Renal cortex interstitium (tissue), 11 donors: ENCODE measurements around the gene GCK. TPM values are rescaled to one million over a fixed set of nuclear protein-coding genes. Genes with fewer than 3 reads are reported as not detected.

Source experiments
- DNase-seq, 11 donors: peaks; one replicate each; pipeline ENCODE4 v3.0.0-alpha.2; 2013; ENCODE audit warnings: low read depth in 9 of 11, low spot score in 4 of 11; ENCODE audit errors: extremely low read depth in 1 of 11
- polyA plus RNA-seq, 3 donors: library from polyadenylated mRNA; unstranded; fragments of 120-200 nt; gene quantifications; one replicate each; pipeline ENCODE4 v1.2.1, GENCODE V29; 2013; ENCODE audit not compliant: insufficient read length in 3 of 3

The GCK gene
- polyA plus RNA-seq, 3 donors = 3.0 to 4.0 (median 3.7) TPM

DNA sequence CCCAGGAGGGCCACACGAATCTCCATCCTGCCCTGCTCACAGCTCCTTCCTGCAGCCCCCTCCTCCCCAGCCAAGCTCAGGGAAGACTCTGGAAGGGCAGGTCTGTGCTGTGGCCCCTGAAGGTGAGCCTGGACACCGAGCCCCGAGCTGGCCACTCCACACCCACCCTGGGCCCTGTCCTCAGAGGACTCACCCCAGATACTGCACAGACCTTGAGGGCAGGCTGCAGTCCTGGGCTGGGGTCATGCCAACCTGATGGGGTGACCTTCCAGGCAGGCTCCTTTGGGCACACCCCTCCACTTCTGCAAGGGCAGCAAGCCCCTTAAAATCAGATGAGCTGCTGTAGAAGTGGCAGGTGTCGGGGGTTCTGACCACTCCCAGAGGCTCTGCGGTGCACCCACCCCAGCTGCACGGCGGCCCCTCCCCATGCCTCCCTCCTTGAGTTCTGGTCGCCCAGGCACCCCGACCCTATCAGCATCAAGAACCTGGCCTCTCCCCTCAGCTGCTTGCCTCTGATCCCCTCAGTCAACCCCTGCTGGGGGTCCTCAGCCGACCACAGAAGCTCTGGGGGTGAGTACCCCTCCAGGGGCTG lies 35.8 kb upstream of the GCK start:
- no peak for DNase-seq

DNA sequence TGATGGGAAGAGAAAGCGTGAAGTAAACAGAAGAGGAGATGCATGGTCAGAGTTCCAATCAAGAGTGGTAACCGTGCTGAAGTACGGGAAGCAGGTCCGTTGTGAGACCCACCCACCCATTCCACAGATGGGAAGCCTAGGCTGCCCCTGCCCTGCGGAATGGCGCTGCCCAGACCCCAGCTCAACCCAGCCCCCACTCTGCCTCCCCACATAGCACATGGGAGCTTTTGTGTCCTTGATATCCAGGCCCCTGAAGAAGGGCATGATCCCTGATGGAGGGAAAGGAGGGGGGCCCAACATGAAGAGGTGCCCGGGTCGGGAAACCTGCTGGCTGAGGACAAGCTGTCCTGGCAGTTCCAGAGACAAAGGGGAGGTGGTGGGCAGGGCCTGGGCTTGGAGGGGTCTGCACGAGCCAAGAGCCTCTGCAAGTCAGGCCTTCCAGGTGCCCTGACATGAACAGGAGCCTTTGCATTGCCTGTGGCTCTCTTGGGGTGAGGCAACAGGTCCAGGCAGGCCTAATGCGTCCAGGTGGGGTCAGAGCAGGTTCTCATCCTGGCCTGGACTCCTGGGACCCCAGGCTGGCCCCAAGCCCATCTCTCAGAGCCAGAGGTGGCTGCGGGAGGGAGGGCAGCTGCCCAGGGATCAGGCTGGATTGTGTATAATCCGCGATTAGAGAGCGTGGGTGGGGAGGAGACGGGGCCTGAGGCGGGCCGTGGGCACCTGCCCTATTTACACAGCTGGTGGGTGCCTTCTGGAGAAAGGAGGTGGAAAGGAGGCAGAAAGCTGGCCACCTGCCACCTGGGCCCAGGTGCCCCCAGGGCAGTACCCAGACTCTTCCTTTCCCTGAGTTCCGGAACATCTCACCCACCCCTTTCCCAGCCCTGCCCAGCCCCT lies 35.1 kb upstream of the GCK start:
- DNase-seq = no peak

DNA sequence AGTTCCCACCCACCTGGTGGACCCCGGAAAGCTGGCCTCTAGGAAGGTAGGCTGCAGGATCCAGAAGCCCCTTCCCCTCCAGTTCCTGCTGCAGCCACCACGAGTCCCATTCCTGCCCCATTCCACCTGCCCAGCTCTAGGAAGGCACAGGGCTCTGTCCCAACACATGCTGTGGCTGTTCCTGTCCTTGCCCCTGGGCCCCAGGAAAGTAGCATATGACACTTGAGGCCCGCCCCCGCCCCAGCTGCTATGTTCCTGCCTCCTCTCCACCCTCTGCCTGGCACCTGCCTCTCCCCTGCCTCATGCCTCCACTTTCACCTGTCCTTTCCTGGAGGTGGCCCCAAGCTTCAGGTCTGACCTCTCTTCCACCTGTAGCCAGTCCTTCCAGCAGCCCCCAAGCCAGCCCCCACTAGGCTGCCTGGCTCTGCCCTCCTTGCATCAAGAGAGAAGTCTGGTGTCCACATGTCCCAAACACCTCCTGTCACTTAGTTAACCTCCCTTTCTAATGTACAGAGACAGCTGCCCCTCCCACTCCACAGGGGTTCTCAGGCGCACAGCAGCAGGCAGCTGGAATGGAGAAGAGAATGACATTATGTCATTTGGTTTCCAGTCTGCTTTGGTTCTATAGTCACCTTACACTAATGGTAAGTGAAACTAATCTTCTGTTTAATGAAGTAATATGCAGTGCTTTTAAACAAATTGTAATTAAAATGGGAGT lies 34.3 kb upstream of the GCK start:
- no peak for DNase-seq

DNA sequence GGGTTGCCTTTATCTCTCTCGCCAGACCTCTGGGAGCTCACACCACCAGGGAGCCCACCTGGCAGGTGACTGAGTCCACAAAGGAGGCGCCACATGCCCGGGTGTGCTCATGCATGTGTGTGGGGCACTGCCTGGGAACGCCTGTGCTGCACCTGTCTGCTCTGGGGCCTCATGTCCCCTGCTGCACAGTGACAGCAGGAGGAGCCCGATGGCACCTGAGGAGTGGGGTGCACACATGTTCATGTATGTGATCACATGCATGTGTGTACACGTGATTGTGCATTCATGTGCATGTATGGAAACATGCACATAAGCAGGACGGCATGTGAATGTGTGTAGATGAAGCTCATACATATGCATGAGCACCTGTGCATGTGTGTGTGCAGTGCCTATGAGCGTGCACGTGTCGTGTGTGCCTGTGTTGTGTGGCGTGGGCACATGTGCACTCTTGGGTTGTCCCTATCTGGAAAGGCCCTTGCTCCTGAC lies 33.6 kb upstream of the GCK start:
- DNase-seq = no peak

DNA sequence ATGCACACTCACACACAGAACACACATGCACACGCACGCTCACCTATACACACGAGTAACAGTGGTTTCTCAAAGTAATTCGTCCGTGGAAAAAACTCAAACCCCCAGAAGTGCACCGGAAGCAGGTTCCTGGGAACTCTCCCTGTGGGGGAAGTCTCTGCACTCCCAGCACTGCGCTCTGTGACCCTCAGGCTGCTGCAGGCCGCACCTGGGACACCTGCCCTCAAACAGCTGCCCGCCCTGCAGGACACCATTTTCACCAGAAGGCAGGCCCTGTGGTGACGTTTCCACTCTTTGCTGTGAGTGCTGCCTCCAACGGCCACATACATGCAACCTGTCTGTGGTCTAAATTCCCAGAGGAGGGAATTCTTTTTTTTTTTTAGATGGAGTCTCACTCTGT lies 32.8 kb upstream of the GCK start:
- DNase-seq = no peak

DNA sequence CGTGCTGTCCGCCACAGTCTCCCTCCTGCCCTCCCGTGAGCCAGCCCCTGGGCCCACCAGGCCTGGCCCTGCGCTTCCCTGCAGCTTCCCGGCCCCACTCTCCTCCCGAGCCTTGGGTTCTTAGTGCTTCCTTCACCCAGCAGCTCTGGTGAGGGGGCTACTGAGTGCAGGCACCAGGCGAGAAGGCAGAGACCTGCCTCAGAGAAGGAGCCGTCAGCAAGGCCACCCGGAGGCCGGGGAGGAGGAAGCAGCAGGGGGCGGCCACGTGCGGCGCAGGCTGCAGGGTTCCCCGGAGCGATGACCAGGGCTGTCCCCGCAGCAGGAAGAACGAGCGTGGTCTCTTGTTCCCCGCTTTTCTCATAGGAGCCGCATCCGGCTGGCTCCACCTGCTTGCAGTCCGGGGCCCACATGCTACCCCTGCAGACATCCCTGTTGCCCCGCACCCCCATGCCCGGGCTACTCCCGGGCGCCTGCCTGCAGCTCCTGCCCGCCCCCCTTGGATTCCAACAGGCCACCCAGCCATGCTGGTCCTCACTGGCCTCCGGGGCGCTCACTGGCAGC lies 32.1 kb upstream of the GCK start:
- DNase-seq = no peak

DNA sequence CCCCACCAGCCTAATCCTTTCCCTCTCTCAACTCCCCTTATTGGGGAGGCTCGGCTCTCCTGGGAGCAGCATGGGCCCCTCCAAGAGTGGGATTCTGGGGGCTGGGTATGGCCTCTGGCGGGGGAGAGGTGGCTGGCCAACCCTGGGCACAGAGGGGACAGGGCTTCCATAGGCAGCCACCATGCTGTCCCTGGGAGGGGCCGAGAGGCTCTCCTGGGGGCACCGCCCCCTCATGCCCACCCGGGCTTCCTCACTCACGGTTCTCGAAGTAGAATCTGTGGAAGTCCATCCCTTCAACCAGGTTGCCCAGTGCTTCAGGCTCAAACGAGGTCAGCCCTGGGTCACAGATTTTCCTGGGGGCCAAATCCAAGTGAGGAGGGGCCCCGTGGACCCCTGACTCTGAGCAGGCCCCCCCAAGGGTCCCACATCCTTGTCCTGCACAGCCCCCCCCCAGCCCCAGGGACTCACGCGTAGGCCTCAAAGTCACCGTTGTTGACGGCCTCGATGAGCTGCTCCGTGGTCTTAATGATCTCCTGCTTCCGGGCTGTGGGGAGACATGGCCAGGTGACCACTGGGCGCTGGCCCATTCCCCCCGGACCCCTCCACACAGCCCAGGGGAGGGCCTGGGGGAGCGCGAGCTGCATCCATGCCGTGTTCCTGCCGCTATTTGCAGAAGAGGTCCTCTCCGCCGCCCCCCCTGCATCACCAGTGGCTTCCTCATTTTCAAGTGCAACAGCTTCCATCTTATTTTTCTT lies 31.3 kb upstream of the GCK start:
- DNase-seq = no peak

DNA sequence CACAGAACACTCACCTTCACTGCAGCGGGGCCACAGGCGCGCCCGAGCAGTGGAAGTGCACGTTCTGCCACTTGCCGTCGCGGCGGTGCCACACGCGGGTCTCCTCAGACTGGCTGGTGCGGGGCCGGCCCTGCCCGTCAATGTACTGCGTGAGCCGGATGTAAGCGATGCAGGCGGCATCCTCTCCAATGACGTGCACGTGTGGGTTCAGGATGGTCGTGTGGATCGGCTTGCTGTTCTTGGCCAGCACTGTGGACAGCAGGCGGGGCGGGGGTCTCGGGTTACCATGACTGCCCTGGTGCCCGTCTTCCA lies 30.8 kb upstream of the GCK start:
- no peak for DNase-seq

DNA sequence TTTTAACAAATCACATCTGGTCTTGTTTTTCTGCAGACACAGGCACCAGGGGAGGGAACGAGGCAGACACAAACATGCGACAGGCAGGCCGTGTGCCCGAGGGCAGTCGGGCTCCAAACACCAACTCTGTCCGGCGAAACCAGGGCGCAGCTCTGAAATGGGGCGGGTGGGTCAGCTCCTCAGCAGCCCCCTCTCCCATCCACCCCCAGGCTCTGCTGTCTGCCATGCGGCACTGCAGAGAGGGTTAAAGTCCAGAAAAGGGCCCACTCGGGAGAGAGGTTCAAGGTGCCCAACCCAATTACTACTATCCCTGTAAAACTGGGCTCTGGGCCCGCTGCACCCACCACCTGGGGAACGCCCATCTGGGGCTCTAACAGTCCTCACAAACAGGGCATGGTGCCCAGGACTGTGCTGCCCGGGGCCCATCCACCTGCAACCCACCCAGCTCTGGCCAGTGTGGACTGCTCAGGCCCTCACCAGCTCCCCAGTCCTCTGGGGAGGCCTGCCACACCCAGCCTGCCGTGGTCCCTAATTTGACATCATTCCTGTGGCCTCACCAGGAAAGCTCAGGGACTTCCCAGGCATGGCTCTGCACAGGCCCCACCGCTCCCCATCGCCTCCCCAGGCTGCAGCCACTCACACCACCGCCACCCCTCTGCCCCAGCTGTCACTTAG lies 30.3 kb upstream of the GCK start:
- DNase-seq = no peak

DNA sequence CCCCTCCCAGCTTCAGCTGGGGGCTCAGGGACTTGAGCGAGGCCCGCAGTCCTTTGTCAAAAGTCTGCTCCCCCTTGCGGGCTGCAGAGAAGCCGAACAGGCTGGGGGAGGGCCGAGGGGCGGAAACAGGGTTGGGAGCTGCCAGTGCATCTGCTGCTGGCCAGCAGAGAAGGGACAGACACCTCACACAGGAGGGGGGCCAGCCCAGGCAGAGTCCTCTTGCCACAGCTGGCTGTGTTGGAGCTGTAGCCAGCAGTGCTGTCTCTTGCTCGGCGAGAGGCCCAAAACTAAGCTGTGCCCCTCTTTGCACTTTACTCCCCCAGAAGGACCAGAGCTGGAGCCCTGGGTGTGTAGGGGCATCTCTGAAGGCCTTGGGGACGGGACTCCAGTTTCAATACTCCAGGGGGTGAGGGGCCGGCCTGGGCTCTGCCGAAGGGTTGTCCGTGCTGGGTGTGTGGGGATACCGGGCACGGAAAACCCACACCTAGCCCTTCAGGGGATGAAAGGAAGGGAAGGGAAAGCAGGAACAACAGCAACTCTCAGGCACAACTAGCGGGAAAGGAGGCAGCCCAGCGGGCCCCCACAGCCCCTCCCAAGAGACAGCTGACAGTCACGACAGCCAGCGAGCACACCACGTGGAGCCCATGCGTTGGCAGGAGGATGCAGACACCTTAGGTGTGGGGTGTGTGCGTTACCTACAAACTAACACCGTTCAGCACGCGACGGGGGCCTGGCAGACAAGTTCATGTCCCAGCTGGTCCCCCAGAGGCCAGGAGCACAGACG lies 29.4 kb upstream of the GCK start:
- no peak for DNase-seq

DNA sequence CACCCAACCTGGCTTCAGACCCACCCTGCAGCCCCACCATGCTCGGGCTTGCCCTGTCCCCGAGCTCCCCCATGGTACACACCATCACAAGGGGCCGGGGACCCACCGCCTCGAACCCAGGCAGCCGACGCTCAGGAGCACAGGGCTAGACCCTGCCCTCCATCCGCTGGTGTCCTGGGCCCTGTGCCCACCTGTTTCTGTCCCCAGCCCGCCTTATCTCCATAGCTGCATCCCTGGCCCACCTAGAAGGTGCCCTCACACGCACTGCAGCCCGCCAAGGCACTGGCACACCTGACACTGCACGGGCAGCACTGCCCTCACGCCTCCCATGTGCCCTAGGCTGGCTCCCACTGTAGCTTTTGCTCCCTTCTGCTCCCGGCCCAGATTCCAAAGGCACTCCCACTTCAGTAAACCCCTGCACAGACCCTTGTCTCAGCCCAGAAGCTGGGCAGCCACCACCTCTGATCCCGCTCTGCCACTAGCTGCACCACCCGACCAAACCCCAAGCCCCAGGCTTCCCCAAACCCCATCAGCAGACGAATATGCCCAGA lies 28.7 kb upstream of the GCK start:
- DNase-seq = no peak

DNA sequence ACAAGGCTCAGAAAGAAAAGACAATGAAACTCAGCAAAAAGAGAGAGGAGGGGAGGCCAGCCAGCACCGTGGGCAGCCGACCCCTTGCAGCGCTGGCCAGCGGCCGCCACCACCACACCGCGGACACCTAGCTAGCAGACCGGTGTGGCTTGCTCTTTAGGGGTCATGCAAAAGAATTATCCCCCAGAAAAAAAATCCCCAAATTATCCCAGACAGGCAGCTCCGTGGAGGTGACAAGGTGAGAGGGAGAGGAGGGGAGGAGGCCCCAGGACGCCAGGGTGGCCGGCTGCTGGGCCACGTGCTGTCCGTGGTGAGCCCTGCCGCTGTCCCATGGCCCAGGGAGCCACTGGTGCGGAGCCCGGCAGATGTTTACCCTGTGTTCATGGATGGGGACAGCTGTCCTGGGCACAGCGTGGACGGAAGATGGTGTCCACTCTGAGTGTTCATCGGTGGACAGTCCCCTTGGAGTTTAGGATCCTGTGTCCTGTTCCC lies 28.0 kb upstream of the GCK start:
- DNase-seq = no peak

DNA sequence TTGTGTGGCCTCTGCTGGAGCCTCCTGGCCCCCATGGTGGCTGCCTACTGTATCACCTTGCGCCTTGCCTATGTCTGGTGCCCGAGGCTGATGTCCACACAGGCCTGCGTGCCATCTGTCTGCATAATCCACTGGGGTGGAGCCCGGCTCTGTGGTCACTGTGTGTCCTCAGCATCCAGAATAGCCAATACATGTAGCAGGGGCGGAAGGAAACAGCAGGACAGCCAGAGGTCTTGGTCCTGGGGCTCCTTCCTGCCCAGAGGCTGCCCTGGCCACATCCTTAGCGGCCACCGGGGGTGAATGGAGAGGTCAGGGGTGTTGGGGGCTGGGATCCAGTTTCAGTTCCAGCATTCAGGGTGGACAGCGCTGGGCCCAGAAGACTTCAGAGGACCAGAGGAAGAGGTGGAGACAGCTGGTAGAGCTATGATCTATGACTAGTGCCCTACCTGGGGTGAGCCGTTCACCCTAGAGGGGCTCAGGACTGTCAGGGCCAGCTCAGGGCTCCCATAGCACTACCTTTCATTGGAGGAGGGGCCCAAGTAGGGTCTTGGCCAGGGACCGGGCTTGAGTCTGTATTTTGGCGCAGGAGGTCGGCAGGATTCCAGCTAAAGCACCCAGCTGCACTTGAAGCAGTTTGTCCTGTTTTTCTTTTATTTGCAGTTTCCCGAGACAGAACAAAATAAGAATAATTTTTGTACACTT lies 27.4 kb upstream of the GCK start:
- no peak for DNase-seq

DNA sequence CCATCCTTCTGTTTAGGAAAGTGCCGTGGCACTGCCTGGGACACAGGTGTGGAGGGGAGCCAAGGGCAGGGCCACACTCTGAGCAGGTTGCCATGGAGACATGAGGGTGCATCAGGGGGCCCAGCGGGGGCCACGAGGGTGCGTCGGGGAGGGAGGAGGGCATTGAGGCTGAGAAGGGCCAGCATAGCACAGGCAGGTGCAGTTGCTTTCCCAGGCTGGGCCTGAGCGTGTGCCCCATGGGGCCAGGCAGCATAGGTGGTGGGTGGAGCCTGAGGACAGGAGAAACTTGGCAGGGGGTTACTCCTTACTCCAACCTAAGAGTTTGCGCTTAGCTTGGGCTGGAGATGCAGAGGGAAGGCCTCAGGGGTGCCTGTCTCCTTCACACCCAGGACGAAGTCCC lies 26.8 kb upstream of the GCK start:
- DNase-seq = no peak

DNA sequence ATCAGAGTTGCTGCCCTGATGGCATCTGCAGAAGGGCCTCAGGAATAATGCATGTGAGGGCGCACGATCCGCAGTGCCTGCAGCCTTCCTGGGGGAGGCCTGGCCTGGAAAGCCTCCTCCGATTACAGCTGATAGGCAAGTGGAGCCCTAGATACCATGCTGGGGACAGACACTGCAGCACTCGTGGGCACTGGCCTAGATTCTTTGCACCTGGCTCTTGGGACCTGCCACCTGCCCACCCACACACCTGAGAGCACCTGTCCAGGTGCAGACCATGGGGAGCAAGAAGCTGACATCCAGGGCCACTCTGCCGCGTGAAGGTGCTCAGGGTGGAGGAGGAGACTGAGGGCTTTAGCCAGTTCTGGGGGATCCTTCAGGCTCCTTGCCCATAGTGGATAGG lies 26.3 kb upstream of the GCK start:
- no peak for DNase-seq

DNA sequence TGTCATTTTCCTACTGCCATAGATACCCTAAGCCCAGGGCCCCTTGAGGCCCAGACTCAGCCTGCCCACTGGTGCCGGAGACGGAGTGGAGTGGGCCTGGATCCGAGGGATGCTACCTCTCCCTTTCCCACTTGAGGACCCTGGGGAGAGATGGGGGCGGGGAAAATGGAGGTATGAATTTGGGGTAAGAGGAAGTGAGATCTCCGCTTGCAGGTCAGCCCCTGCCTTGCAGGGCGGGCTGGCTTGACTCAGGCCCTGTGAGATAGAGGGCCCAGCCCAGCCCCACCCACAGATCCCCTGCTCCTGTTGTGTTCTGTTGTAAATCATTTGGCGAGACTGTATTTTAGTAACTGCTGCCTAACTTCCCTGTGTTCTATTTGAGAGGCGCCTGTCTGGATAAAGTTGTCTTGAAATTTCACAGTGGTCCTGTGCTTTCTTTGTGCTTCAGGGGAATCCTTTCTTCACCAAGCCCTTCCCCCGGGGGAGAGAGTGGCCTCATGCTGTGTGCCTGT lies 24.7 kb upstream of the GCK start:
- DNase-seq = no peak
